GM03348 (cell line): Measurements from ENCODE around the gene LAIR1.
A peak's percentile ranks its signal among the peaks of the same experiment; 100 is the strongest.
"Not testable (repeated sequence)": the region's sequence is repeated elsewhere in the genome, so short reads cannot be mapped to it uniquely, and the experiment has no call there.

Experiments used
- DNase-seq: peaks from one replicate; pipeline ENCODE4 v3.0.0; 2012; ENCODE audit warnings: low spot score

LAIR1 gene

DNA sequence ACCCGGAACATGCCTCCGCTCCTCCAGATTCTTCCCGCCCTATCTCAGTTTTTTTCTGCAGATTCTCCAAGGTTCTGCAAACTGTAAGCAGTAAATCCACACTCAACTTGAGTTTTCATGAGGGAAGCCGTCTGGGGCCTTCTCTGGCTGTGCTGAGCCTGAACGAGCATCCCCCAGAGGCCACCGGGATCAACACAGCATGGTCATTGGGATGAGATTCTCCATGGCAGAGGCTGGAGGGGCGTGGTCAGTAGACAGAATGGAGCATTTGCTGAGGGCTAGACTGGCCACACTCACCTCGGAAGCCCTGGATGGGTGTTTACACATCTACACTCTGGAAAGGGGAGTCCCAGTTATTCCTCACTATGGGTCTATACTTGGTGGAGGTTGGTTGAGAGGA, 23.4 kb downstream of the LAIR1 start:
- DNase-seq = no peak

DNA sequence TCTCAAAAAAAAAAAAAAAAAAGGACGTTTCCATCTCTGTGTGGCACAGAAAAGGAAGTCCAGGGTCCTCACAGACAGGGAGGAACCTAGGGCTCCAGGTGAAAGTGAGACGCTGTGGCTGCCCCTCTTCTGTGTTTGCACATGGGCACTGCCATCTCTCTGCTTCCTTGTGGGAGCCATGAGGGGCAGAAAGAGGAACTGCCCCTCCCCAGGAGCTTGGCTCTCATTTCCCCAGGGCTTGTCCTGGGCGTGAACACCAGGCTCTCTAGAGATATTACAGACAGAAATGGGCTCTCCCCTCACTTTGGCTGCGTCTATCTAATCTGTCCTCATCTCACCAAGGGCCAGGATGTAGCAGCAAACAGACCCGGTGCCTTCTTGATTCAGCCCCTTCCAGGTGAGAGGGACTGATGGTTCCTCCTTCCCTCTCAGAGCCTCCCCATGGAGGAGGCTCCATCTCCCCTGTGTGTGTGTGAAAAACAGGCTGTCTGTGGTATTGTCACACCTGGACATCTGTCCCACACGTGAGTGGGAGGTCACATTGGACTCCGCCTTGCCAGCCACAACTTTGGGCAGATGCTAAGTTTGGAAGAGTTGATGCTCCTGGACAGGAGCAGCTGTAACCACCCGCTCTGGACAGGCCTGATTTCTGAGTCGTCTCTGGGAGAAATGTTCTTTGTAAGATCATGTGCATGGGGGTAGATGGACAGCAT, 24.9 kb downstream of the LAIR1 start:
- no peak for DNase-seq

DNA sequence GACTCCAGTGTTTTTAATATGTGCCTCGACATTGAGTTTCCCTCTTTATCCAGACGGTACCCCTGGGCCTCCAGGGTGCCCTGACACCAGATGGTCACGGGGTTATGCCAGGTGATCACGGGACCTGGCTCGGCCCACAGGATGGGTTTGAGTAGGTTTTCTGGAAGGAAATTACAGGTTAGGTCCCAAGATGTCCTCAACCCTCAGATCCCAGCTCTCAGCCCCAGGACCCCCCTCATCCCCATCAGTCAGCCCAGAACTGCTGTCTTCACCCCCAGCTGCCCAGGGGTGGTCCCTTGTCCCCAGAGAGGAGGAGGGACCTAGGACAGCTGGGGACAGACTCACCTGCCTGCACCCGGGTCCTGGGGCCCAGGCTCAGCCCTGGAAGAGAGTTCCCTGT, 26.2 kb downstream of the LAIR1 start:
- no peak for DNase-seq

DNA sequence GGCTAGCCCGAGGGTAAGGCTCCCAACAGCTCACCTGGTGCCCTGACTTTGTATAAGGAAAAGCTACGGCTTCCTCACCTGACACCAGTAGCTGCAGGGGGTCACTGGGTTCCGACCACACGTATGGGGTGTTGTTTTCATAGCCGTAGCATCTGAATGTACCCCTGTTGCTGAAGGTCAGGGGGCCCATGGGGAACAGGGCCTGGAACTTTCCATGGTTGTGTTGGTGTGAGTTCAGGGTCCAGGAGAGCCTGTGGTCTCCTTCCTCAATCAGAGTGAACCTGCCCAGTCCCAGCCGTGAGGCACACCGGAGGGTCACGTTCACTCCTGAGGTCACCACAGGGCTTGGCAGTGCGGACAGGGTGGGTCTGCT, 26.9 kb downstream of the LAIR1 start:
- DNase-seq = no peak

DNA sequence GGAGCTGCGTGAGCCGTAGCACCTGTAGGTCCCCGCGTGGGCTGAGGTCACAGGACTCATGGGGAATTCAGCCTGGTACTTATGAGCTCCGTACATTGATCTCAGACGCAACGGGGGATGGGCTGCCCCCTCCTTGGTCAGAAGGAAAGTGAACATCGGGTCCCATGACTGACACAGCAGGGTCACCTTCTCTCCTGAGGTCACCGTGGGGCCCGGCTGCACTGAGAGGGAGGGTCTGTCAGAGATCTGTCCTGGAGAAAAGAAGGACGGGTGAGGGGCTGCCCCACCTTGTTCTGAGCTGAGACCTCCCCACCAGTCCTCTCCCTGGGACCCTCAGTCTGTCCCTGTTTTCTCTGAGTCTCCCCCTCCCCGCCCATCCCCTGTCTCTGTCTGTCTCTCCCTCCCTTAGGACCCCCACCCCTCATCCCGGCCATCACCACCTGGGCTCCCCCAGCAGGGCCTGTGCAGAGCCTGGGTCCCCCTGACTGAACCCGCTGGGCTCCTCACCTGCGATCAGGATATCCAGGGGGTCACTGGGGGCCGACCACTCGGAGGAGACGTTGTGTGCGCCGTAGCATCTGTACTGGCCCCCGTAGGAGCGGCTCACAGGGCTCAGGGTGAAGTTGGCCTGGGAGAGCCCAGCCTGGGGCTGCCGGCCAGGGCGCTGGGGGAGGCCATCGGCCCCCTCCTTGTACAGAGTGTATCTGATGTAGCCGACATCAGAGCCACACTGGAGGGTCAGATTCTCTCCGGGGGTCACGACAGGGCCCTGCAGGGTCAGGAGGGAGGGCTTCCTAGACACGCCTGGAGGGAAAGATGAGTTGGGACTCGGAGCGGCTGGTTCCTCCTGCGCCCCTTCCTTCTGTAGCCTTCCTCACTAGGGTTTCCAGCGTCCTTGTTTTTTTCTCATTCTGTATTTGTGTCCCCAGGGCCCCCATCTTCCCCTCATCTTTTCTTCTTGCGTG, 27.6 kb downstream of the LAIR1 start:
- no peak for DNase-seq

DNA sequence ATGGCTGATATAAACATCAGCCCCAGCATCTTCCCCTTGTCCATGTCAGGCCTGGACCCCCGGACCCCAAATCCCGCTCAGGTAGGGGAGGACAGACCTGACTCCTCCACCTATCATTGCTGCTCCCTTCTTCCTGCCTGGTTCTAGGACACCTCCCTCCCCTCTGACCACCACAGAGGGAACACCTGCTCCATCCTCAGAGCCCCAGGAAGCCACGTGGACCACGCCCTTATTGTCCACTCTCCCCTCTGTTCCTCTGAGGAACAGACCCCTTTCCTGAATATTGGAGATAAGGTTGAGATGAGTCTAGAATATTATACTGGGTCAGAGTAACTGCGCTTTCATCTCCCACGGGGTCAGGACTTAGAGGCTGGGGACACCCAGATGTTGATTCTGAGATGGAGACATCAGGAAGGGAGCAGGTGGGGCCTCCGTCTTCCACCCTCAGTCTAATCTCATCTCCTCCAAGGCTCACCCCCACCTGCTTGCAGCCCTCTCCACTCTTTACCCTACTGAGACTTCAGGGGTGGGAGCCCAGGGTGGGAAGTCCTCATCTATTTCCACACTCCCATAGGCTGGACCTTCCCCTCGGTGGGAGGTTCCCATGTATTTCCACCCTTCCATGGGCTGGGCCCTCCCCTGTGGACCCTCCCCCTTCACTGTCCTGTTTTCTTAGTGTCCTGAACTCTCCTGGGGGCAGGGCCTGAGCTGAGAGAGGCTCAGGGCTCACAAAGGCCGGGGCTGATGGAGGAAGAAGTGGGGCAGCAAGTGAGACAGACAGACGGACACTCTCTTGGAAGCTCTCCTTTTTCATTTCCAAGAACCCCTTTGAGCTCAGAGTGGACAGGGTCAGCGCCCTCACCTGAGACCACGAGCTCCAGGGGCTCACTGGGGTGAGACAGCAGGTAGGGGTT, 28.5 kb downstream of the LAIR1 start:
- DNase-seq = no peak

DNA sequence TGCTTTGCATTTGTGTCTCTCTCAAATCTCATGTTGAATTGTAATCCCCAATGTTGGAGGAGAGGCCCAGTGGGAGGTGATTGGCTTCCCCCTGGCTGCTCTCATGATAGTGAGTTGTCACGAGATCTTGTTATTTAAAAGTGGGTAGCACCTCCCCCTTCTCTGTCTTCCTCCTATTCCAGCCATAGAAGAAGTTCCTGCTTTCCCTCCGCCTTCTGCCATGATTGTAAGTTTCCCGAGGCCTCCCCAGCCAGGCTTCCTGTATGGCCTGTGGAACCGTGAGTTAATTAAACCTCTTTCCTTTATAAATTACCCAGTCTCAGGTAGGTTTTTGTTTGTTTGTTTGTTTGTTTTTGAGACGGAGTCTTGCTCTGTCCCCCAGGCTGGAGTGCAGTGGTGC, 29.6 kb downstream of the LAIR1 start:
- no peak for DNase-seq

DNA sequence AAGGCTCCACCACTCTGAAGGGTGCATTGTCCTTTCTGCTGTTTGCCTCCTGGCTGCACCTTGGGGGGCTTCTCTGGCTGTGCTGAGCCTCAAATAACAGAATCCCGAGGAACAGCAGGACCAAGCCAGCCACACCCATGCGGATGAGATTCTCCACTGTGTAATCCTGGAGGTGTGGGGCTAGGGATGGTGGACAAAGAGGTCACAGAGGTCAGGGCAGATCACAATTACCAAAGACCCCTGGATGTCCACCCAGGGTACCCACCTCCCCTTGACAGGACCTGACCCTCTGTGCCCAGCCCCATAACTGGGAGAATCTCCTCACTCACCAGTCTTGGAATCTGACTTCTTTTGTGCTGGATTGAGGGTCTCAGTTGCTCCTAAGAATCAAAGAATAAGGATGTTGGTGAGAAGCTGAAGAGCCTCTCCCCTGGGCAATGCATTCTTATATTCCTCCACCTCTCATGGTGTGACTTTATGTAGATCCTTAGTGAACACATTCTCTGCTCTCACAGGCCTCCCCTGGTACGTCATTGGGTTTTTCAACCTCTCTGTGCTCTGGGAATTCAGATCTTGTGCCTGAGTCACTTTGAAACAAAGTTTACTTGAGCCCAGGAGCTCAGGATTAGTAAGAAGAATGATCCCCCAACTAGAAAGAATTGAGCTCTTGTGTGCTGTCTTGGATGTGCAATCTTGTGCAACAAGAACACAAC, 31.0 kb downstream of the LAIR1 start:
- DNase-seq = no peak

DNA sequence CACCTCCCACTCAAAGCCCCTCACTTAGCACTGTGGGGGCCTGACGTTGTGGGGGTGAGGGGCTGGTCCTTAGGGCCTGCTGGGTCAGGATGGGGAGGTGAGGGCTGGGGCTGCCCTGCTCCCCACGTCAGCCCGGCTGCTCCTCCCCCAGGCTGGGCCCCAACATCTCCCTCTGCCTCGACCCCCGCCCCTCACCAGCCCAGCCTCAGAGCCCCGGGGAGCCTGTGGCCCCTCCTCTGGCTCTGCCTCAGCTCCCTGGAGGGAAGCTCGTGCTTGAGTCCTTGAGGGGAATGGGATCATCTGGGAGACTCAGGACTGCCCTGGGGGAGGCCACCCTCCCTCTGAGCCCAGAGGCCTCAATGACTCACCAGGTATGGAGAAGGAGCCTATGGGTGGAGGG, 32.6 kb downstream of the LAIR1 start:
- DNase-seq = no peak

DNA sequence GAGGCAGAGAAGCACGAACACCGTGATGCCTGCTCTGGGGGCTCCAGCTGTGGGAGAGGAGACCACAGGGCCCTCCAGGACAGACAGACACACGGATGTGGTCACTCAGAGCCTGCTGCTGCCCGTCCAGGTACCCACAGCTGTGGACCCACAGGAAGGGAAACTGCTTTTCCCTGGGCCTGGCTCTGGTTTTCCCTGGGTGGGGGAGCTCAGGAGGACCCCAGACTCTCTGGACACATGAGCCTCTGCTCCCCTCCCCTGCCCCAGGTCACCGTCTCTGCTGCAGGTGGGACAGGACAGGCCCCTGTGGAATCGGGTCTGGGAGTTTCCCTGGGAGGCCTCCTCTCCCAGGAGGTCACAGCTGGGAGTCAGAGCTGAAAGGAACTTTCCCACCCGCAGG, 33.1 kb downstream of the LAIR1 start:
- no peak for DNase-seq

DNA sequence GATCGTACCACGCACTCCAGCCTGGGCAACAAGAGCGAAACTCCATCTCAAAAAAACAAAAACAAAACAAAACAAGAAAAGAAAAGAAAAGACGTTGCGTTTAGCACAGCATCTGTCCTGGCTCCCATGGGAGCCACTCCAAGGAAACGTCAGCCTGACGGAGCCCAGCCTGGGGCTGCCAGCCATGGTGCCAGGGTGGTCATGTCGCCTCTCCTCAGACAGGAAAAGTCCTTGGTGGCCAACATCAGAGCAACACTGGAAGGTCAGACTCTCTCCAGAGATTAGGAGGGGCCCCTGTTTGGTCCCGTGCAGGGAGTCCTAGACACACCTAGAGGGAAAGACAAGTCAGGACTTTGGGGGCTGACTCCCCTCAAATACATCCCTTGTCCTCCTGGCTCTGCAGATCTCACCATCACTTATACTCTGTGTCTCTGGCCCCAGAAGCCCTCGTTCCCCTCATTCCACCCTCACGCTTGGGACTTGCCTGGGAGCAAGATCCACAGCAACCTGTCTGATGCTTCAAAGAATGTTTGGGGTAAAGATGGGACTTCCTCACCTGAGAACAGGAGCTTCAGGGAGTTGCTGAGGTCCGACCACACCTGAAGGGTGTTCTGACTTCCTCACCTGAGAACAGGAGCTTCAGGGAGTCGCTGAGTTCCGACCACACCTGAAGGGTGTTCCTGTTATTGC, 35.1 kb downstream of the LAIR1 start:
- DNase-seq = no peak

DNA sequence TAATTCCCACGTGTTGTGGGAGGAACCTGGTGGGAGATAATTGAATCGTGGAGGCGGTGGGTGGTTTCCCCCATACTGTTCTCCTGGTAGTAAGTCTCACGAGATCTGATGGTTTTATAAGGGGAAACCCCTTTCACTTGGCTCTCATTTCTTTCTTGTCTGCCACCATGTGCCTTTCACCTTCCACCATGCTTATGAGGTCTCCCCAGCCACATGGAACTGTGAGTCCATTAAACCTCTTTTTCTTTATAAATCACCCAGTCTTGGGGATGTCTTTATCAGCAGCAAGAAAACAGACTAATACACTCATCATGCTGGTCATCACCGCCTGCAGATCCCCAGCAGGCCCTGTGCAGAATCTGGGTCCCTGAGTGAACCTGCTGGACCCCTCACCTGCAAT, 36.0 kb downstream of the LAIR1 start:
- not testable (repeated sequence) for DNase-seq

DNA sequence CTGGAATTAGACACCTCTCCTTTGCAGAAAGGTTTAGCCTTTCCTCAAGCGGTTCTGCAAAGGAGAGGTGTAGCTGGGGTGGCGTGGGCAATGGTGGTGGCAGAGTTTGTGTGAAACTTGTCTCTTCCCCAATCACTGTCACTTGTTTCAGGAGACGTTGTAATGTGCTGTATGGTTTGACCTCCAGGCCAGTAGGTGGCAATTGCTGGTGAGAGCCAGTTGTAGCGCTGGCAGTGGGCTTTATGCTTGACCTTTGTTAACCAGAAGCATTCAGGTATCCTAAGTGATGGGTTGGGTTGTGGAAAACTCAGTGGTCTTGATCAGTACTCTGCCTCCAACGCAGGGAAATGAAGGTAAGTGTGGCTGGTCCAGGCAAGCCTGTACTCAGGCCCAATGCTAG, 39.1 kb downstream of the LAIR1 start:
- no peak for DNase-seq

DNA sequence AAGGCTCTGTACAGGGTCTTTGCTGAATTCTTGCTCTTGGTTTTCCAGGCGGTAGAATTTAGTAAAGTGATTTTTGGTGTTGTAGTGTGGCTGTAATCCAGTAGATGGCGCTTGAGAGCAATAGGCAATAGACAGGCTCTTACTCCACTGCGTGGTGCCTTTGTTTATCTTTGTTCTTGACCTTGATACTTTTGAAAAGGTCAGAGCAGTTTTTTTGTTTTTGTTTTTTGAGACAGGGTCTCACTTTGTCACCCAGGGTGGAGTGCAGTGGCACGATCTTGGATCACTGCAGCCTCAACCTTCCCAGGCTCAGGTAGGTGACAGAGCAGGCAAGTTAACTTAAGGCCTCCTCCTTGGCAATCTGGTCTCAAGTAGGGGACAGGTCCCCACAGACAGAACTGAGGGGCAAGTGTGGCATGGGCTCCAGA, 39.5 kb downstream of the LAIR1 start:
- peak; percentile 65 for DNase-seq

DNA sequence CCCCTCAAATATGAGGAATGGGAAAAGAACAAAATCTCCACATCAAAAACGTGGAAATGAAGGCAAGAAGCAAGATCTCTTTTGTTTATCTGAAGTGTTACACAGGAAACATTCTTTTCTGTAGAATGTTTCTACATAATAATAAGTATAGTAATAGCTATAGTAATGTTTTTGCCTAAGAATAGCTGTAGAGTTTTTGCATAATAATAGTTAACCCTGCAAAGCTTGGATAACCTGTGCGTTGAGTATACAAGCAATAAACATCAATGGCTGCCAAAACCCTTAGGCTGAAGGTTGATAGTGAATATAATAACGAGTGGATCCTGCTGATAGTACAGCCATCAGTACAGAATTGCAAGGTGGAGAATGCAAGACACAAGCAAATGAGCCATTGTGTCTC, 40.7 kb downstream of the LAIR1 start:
- DNase-seq = no peak

DNA sequence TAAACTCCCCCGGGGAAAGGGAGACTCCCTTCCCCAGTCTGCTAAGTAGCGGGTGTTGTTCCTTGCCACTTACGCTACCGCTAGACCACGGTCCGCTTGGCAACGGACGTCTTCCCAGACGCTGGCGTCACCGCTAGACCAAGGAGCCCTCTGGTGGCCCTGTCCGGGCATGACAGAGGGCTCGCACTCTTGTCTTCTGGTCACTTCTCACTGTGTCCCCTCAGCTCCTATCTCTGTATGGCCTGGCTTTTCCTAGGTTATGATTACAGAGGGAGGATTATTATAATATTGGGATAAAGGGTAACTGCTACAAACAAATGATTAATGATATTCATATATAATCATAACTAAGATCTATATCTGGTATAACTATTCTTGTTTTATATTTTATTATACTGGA, 41.8 kb downstream of the LAIR1 start:
- DNase-seq = not testable (repeated sequence)

DNA sequence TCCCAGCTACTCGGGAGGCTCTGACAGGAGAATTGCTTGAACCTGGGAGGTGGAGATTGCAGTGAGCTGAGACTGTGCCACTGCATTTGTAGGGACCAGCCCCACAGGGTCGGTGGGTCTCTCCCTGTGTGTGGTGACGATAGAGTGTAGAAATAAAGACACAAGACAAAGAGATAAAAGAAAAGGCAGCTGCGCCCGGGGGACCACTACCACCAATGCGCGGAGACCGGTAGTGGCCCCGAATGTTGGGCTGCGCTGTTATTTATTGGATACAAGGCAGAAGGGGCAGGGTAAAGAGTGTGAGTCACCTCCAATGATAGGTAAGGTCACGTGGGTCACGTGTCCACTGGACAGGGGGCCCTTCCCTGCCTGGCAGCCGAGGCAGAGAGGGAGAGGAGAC, 42.4 kb downstream of the LAIR1 start:
- not testable (repeated sequence) for DNase-seq

DNA sequence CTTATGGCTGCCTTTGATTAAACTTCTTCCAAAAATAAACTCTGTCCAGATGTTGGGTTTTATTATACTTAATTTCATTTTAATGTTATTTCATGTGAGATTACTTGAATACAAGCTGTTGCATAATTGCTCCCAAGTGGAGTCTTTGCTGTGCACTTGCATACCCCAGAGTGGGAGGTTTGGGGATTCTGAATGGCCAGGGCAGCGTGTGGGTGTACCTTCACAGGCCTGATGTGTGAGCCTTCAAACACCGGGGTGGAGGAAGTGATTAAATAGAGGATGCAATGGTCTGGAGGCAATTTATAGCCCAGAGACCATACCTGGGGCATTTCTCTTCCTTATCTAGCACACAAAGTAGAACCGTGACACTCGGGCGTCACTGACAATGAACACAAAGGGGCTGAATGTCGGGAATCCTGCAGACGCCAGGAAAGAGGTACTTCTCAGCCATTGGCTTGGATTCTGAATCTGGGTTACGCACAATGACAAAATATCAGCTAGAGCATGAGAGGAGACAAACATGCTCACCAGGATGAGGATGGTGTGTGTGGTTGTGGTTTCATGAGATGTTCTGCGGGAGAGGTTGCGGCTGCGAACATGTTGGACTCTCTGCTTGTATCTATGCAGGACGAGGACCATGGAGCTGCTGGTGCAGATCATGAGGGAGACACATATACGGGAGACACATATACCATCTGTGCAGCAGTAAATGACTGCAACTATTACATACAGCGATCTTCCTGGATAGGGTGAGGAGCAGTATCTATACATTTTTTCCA, 44.6 kb downstream of the LAIR1 start:
- no peak for DNase-seq

DNA sequence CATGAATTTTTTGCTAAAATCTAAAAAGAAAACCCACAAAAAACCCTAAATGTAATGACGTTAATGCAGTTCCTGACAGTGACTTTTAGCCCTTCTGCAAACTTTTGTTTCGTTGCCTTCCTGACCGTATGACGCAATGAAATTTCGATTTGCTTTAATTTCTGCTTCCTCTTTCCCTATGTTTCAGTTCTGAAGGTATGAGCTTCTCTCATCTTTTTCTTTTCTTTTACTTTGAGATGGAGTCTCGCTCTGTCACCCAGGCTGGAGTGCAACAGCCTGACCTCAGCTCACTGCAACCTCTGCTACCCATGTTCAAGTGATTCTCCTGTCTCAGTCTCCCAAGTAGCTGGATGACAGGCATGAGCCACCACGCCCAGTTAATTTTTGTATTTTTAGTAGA, 45.7 kb downstream of the LAIR1 start:
- DNase-seq = no peak

DNA sequence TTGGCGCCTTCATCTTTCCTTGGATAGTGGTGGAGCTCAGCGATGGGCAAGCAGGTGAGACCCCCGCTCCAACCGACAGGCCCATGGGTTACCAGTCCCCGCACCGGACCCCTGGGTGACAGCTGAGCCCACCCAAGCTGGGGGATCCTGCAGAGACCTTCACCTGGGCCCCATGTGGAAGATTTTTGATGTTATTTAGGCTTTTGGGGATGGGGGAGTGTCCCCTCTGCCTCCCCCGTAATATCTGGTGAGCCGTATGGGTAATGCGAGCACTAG, 46.8 kb downstream of the LAIR1 start:
- DNase-seq = no peak
